GM18907 (cell line): ENCODE measurements around the gene KLF11.
"Not testable (repeated sequence)": the region's sequence is repeated elsewhere in the genome, so short reads cannot be mapped to it uniquely, and the experiment has no call there.

Source experiments
- ATAC-seq: cut with Tn5 transposase; IDR thresholded peaks from one replicate; pipeline ENCODE4 v1.9.1; 2021; ENCODE audit warnings: mild to moderate bottlenecking, moderate library complexity; ENCODE audit not compliant: unreplicated experiment

The KLF11 gene

DNA sequence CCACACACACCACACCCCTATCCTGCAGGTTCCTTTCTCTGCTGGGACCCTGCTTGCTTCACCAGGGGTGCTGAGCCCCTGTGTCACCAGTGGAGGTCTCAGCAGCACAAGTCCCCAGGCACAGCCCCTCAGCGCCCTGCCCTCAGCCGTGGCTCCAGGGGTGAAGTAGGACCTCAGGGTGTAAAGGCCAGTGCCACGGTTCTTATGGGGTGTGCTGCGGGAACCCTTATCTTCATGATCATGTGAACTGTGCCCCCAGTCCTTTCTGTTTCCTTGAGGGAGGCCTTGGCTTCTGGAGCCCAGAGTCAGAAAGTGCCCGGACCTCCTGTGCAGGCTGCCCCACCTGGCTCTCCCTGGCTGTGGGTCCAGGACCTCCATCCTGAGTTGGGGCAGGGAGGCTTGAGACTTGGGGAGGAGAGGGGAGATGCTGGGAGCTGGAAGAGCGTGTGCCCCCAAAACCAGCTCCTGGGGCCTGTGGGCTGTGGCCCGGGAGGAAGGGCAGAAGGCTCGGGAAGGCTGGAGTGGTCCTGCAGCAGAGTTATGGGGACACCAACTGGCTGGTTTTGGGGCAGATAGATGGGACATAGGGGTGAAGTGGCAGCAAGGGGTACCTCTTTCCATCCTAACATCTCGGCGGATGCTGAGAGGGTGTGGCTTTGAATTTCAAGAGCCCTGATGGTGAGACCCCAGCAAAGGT, 20.2 kb upstream of the KLF11 start:
- no peak for ATAC-seq

DNA sequence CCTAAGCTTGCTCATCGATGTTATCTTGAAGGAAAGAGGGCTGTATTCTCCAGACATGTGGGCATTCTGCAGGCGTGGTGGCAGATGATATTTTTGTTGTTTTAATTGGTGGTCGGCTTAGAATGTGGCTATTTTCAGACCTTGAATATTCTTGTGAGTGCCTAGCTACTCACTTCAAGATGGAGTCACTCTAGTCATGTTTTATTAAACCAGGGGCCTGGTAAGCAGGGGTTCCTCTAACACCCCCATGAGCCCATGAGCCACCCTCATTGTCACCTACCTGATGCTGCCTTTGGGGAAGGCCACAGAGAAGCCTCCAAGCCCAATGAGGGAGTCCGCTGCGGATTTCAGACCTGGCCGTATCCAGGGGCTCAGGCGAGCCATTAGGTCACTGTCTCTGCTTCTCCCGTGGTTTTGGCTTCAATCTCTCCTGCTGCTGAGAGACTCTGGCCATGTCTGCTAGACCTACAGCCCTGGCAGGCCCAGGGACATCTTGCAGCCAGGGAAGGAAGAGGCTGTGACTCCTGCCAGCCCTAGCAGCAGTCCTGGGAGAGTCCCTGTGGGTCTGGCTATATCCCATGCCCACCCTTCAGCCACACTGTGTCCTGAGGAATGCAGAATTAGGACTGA, 16.3 kb upstream of the KLF11 start:
- ATAC-seq: no peak

DNA sequence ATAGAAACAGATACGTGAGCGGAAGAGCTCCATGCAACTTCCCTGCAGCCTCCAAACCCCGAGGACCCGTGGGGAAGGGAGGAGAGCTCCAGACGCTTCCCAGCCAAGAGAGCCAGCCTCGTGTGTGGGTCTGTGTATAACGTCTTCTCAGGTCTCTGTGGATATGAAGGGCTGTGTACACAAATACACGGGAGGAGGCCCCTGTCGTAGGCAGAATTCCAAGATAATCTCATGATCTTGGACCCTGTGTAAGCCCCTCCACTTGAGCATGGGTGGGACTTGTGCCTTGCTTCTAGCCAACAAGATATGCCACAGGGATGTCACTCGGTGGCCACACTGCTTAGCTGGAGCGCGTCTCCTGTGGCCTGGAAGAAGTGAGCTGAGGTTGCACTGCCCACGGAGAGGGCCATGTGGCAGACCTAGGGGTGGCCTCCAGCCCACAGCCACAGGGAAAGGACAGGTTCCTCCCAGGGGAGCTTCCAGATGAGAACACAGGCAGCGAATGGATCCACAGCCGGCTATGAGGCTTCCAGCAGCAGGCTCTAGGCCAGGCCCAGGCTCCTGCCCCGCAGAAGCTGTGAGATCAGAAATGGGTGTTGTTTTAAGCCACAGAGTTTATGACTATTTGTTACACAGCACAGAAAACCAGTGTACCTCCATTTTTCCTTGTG, 15.6 kb upstream of the KLF11 start:
- no peak for ATAC-seq

DNA sequence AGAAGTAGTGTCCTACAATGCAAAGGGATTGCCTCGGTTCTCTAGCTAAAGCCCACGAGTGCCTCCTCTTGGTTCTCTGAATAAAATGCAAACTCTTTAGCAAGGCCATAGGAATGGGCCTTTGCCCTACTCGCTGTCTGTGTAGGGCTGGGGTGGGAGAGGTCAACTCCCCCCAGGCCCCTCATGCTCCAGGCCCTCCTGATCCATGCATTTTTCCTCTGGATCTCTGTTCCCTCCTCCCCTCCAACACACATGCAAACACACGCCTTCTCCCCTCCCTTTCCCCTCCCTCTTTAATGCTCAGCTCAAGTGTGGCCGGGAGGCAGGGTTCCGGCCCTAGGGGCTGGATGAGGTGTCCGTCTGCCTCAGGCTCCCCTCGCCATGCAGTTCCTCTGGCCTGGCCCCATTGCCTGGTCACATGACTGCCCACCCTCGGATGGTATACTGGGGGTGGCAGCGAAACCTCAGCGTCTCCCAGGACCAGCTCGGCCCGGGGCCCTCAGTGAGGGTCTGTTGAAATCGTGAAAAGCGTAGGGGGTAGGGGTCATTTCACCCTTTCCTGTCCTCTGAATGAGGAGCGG, 14.9 kb upstream of the KLF11 start:
- peak; percentile 3 for ATAC-seq

DNA sequence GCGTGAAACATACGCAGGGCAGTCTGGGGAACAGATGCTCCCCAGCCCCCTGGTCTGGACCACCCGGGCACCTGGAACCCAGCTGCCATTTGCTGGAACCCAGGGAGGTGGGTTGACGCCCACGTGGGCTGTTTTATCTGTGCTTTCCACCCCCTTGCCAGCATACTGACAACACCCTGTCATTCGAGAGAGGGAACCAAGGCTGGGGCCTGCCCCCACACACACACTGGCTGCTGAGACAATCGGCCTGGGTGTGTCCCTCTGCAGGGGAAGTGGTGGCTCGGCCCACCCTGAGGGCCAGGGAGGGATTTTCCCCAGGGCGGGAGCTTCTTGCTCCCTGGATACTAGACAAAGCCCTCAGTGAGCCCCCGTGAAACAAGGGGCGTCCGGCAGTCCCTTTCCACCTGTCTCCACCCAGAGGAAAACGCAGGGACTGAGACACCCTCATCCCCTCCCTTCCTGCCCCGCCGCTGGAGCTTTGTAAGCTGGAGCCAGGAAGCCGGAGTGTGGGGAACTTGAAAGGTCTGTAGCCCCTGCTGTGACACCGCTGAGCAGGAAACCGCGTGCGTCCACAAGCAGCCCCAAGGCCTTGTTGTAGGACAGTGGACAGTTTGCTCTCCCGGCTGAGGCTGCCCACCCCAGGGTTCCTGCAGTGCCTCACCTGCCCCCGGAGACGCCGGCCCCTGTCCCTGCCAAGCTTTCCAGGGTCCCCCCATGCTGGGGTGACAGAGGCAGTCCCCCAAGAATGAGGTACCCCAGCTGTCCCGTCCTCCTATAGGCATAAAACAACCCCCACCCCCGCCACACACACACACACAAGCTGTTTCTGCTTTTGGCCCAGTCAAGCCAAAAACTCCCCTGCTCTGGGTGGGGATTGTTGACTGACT, 14.1 kb upstream of the KLF11 start:
- peak; percentile 73 for ATAC-seq

DNA sequence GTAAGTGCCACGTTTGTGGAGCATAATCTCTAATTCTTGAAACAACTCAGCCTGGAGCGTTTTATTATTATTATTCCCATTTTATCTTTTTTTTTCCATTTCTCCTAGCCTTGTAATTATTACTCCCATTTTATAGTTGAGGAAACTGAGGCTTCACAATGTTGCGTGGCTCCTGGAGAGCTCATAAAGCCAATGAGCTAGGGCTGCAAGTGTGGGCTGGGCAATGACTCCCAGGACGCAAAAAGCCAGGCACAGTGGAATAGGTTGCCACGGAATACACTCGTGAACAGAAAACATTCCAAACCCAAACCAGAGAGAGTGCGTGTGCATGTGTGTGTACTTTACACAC, 13.5 kb upstream of the KLF11 start:
- ATAC-seq: no peak

DNA sequence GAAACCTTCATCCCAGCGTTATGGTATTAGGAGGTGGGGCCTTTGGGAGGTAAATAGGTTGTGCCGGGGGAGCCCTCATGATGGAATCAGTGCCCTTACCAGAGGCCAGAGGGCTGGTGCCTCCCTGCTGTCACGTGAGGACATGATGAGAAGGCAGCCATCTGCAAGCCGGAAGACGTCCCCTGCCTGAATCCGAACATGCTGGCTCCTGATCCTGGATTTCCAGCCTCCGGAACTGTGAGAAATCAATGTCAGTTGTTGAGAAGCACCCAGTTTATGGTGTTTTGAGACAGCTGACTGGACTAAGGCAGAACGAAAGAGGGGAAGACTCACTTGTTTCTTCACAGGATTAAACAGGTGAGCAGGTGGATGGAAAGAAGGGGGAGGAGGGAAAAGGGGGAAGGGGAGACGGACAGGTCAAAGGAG, 13.0 kb upstream of the KLF11 start:
- no peak for ATAC-seq

DNA sequence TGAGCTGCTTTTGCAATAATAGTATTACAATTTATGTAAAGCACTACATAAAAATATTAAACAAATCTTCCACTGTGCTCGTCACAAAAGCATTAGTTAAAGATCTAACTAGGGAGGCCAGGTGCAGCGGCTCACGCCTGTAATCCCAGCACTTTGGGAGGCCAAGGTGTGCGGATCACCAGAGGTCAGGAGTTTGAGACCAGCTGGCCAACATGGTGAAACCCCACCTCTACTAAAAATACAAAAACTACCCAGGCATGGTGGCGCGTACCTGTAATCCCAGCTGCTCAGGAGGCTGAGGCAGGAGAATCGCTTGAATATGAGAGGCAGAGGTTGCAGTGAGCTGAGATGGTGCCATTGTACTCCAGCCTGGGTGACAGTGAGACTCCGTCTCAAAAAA, 12.6 kb upstream of the KLF11 start:
- not testable (repeated sequence) for ATAC-seq

DNA sequence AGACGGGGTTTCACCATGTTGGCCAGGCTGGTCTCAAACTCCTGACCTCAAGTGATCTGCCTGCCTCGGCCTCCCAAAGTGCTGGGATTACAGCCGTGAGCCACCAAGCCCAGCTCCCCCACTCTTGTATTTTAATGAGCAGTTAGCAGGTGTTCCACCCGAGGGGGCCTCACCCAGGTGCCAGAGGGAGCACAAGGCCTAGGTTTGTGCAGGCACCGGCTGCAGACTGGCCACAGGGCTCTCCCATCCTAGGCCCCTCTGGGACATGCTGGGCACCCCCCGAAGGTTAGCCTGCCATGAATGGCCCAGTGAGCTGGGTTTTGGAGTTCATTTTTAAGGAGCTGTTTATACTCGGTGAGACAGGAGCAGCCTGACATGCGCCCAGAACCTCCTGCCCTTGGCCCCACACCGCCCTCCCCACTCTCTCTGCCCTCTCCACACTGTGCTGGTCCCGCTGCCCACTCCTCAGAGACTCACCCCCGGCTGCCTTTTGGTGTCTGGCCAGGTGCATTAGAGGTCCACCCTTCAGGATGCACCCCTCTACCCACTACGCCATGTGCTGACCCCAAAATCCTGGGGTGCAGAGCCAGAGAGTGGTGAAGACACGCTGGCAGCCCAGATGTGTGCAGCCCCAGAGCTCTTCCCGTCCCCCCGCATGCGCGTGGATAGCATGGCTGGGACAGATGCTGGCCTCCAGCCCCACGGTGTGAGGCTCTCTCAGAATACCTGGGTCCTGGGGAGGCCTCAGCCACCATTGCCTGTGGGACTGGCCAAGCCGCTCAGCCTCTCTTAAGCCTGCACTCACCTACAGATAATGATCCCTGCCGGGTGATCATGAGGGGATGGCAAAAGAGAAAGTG, 11.2 kb upstream of the KLF11 start:
- ATAC-seq: no peak

DNA sequence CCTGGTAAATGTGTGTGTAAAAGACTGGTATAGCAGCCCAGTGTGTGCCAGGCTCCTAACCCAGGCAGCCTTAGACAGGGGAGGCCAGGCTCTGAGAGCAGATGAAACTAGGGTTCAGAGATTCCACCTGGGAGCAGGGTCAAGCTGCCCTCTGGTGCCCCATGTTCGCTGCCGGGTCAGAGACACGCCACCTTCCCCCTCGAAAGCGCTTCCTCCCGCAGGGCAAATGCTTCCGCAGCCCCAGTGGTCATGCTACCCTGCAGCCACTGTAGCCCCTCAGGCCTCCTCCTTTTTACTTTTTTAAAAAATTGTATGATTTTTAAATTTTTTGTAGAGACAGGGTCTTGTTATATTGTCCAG, 10.6 kb upstream of the KLF11 start:
- no peak for ATAC-seq

DNA sequence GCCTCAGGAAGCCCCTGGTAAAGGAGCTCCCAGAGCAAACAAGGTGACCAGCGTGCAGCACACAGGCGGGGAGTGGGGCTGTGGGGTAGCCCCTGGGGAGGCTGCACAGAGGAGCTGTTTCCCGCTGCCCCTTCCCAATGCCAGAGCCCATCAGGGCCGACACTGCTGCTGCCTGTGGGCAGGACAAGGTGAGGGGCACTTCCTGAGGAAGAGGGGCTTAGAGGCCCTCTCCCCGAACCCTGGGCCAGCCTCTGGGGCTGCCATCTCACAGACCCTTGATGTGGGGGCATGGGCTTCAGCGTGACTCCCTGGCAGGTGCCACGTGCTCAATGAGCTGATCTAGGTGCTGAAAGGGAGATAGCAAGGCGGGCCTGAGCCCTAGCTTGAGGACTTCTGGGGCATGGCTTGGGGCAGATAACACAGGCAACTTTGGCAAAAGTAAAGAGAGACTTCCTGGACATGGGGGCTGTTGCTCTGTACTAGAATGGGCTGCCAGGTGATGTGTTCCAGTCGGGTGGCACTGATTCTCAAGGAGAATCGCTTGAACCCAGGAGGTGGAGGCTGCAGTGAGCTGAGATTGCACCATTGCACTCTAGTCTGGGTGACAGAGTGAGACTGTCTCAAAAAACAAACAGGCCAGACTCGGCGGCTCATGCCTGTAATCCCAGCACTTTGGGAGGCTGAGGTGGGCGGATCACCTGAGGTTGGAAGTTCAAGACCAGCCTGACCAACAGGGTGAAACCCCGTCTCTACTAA, 9.9 kb upstream of the KLF11 start:
- no peak for ATAC-seq

DNA sequence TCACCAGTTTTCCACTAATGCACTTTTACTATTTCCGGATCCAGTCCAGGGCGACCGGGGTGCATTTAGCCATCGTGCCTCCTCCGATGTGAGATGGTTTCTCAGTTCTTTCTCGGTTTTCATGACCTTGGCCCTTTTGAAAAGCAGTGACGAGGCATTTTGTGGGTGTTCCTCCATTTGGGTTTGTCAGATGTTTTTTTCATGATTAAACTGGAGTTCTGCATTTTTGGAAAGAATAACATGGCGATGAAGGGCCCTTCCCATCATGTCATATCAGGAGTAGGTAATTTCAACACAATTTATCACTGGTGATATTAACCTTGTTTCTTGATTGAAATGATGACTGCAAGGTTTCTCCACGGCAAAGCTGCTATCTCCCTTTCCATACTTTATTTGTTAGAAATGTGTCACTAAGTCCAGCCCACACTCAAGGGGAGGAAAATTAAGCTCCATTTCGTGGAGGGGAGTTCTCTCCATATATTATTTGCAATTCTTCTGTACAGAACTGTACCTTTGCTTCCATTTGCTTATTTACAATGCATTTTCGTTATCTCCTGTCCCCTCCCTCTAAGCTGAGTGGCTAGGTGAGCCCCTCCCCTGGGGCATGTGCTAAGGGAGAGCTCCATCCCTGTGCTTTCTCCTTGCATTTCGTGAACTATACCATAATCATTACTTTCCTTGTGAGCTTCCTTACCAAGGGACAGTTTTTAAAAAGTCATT, 8.9 kb upstream of the KLF11 start:
- no peak for ATAC-seq

DNA sequence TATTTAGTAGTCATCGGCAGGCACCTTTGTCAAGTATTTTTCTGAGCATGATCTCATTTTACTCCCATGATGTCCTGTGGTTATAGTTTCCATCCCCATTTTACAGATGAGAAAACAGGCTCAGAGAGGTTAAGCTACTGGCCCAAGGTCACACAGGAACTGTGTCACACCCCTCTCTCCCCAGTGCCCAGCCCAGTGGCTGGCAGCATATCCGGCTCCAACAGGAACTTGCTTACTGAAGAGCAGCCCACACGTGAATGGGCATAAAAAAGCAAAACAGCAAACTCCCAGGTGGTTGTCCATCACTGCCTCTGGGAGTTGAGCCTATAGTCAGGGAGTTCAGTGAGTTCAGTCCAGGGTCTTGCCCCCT, 8.3 kb upstream of the KLF11 start:
- ATAC-seq: no peak

DNA sequence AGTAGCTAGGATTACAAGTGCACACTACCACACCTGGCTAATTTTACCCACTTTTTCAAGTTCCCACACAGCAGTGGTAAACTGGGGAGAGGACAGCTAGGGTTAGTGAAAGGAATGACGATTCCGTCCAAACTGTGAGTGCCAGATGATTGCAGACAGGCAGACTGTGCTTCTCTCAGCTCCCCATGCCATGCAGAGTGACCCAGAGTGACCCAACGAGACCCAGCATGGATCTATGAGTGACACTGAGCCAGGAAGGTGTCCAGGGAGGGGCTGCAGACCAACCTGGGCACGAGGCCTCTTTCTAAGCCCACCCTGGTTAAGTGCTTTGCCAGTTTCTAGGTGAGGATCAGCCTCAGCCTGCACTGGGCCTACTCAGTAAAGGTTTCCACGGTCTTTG, 7.7 kb upstream of the KLF11 start:
- ATAC-seq: no peak

DNA sequence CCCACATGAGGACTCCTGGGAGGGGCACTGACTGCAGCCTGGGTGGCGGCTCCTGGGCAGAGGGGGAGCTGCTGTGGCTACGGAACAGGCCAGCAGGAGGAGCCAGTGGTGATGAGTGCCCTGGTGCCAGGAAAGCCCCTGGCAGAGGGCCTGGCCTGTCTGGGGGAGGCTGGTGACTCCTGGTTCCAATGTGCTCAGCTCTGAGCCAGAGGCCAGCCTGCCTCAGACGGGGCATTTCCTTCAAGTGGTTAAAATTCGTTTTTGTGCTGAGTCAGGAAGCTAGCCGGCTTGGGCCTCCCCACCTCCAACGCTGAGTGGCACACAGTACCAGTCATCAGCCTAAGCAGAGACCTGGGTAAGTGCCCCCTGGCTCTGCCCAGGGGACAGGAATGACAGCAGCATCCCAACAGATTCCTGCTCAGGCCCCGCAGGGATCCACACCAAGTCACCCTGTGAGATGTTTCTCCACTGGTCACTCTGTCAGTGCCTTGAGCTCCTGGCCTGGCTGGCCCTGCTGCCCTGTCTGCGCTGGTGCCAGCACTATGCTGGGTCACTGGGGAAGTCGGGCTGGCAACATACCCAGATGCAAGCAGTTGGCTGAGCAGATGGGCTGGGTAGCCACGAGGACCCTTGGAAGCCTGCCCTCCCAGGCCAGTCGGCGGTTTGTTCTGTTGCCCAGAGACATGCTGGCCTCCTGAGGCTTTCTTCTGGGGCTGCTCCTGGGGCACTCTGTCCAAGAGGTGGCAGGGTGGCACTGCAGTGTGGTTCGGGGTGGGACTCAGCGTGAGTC, 7.1 kb upstream of the KLF11 start:
- ATAC-seq: peak; percentile 53

DNA sequence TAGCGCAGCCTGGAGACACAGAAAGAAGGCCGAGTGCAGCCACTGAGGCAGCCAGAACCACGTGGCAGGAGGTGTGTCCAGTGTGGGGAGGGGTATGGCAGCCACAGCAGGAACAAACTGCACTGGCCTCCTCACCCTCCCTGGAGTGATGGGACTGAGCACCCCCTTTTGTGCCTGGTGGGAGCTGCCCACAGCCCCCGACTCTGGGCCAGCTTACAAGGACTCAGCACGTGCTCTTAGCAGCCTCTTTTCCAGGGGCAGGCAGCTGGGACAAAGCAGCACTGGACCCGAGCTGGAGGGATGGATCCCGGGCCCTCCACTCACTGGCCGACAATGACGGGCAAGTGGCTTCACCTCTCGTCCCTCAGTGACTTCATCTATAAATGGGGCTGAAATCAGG, 5.2 kb upstream of the KLF11 start:
- ATAC-seq: no peak

DNA sequence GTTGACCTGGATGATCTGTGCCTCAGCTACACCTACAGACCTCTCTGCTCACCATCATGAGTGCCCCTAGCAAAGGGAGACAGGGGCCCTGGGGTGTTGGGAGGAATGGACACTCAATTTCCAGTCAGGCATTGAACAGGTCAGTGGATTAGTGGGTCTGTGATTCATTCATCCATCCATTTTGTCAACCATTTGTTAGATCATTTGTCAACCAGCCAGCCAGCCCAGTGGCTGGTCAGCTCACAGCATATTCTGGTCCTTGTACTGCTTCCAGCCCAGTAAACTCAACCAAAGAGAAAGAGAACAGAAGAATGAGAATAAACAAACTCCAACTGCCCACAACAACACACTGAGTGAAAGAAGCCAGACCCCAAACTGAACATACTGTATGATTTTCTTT, 4.6 kb upstream of the KLF11 start:
- no peak for ATAC-seq
